IMR-90 (cell line): ENCODE results near the gene CDT1. TPM values are rescaled to one million over a fixed set of nuclear protein-coding genes. Genes with fewer than 3 reads are reported as not detected.

Source experiments
- ATAC-seq: fragments of 200-7000 bp; cut with Tn5 transposase; 2 replicates; pipeline ENCODE4 v1.9.1; 2020; ENCODE audit warnings: low read depth, mild to moderate bottlenecking, moderate library complexity
- BruUV-seq: library from RNA; stranded (reverse); fragments of 400-500 nt; replicated peaks from 2 replicates; lab custom pipeline; 2021; lab: Mats Ljungman, UMichigan
- CTCF ChIA-PET: fragments of 300-600 bp; formaldehyde crosslinking; extraction: SDS; loops from one replicate; lab custom pipeline; 2021; ENCODE audit warnings: antibody characterized with exemption; lab: Yijun Ruan, JAX
- POLR2A ChIA-PET: fragments of 300-600 bp; sonication (Branson Sonifier 250); formaldehyde crosslinking; loops from one replicate; lab custom pipeline; 2022; ENCODE audit warnings: antibody characterized with exemption; ENCODE audit not compliant: unreplicated experiment; lab: Charles Lee
- DNase-seq: peaks from one replicate; pipeline ENCODE4 v3.0.0; 2013
- H2AFZ ChIP-seq: replicated peaks from 2 replicates; pipeline ENCODE3; 2013; ENCODE audit warnings: low read length, mild to moderate bottlenecking; ENCODE audit not compliant: poor library complexity
- H2AK5ac ChIP-seq: 2 replicates; pipeline ENCODE4 v1.6.1; 2013; ENCODE audit warnings: low read depth, low read length, inconsistent platforms
- H2AK9ac ChIP-seq: replicated peaks from 2 replicates; pipeline ENCODE3; 2013; ENCODE audit warnings: mild to moderate bottlenecking, low read depth, low read length, moderate library complexity; ENCODE audit not compliant: poor library complexity
- H2BK120ac ChIP-seq: 2 replicates; pipeline ENCODE4 v1.6.1; 2013; ENCODE audit warnings: low read depth, low read length, inconsistent platforms
- H2BK15ac ChIP-seq: 3 replicates; pipeline ENCODE4 v1.6.1; 2013; ENCODE audit warnings: low read depth, low read length, inconsistent platforms
- H2BK20ac ChIP-seq: 2 replicates; pipeline ENCODE4 v1.6.1; 2013; ENCODE audit warnings: low read depth, mild to moderate bottlenecking, inconsistent platforms, low read length, moderate library complexity
- H2BK5ac ChIP-seq: 2 replicates; pipeline ENCODE4 v1.6.1; 2013; ENCODE audit warnings: mild to moderate bottlenecking, low read depth, low read length, inconsistent platforms; ENCODE audit not compliant: poor library complexity, severe bottlenecking
- H3K14ac ChIP-seq: replicated peaks from 2 replicates; pipeline ENCODE4 v1.6.1; 2013; ENCODE audit warnings: low read depth, low read length, inconsistent platforms
- H3K18ac ChIP-seq: 2 replicates; pipeline ENCODE4 v1.6.1; 2013; ENCODE audit warnings: low read depth, low read length, control low read depth
- H3K23ac ChIP-seq: 2 replicates; pipeline ENCODE4 v1.6.1; 2013; ENCODE audit warnings: low read depth, low read length, inconsistent platforms
- H3K27ac ChIP-seq: 2 replicates; pipeline ENCODE4 v1.5.1; 2013; ENCODE audit warnings: mild to moderate bottlenecking, control low read depth, low read length; ENCODE audit not compliant: insufficient read depth
- H3K27me3 ChIP-seq: 2 replicates; pipeline ENCODE4 v1.6.1; 2013; ENCODE audit warnings: low read length; ENCODE audit not compliant: control insufficient read depth, insufficient read depth
- H3K36me3 ChIP-seq: 2 replicates; pipeline ENCODE4 v1.6.1; 2013; ENCODE audit warnings: low read length, mixed read lengths; ENCODE audit not compliant: control insufficient read depth, insufficient read depth
- H3K4ac ChIP-seq: 2 replicates; pipeline ENCODE4 v1.6.1; 2013; ENCODE audit warnings: low read depth, low read length, inconsistent platforms
- H3K4me1 ChIP-seq: 2 replicates; pipeline ENCODE4 v1.6.1; 2013; ENCODE audit warnings: low read length, mixed read lengths; ENCODE audit not compliant: control insufficient read depth, insufficient read depth
- H3K4me2 ChIP-seq: 2 replicates; pipeline ENCODE4 v1.6.1; 2013; ENCODE audit warnings: low read depth, mild to moderate bottlenecking, control low read depth, low read length, moderate library complexity
- H3K4me3 ChIP-seq: 2 replicates; pipeline ENCODE4 v1.5.1; 2013; ENCODE audit warnings: low read depth, mild to moderate bottlenecking, control low read depth, low read length, moderate library complexity; ENCODE audit not compliant: insufficient read depth
- H3K56ac ChIP-seq: 2 replicates; pipeline ENCODE4 v1.6.1; 2013; ENCODE audit warnings: low read length, inconsistent platforms; ENCODE audit not compliant: insufficient read depth; ENCODE audit errors: extremely low read depth
- H3K79me1 ChIP-seq, 2 experiments: 2 replicates each; pipeline ENCODE4 v1.6.1; 2013; ENCODE audit warnings: low read length in 2 of 2, inconsistent platforms in 1 of 2, low read depth in 1 of 2
- H3K9ac ChIP-seq: 2 replicates; pipeline ENCODE4 v1.6.1; 2013; ENCODE audit warnings: low read depth, low read length, control low read depth
- H3K9me1 ChIP-seq: 2 replicates; pipeline ENCODE4 v1.6.1; 2013; ENCODE audit warnings: low read length, inconsistent platforms; ENCODE audit not compliant: insufficient read depth
- H3K9me3 ChIP-seq: 2 replicates; pipeline ENCODE4 v1.6.1; 2013; ENCODE audit warnings: low read length; ENCODE audit not compliant: control insufficient read depth, insufficient read depth
- H4K20me1 ChIP-seq: 2 replicates; pipeline ENCODE4 v1.6.1; 2013; ENCODE audit warnings: low read length, inconsistent platforms; ENCODE audit not compliant: insufficient read depth
- H4K5ac ChIP-seq: 2 replicates; pipeline ENCODE4 v1.6.1; 2013; ENCODE audit warnings: mild to moderate bottlenecking, low read depth, low read length, control low read depth
- H4K8ac ChIP-seq, 2 experiments: 2 replicates each; pipeline ENCODE4 v1.6.1; 2013; ENCODE audit warnings: low read depth in 2 of 2, low read length in 2 of 2, control low read depth in 1 of 2, inconsistent platforms in 1 of 2
- H4K91ac ChIP-seq: 2 replicates; pipeline ENCODE4 v1.6.1; 2013; ENCODE audit warnings: low read depth, low read length, inconsistent platforms; ENCODE audit not compliant: insufficient read depth
- CEBPB ChIP-seq: IDR thresholded peaks from 2 replicates; pipeline ENCODE4 v1.6.1; 2012; ENCODE audit warnings: low read depth, low read length, improper control_type of control experiment
- CHD1 ChIP-seq: IDR thresholded peaks from 2 replicates; pipeline ENCODE4 v1.6.1; 2012; ENCODE audit warnings: low read depth, low read length, improper control_type of control experiment
- FOS ChIP-seq: fragments of 150-350 bp; IDR thresholded peaks from 2 replicates; pipeline ENCODE4 v1.6.1; 2016; ENCODE audit warnings: low read depth, low read length
- MAZ ChIP-seq: IDR thresholded peaks from 2 replicates; pipeline ENCODE4 v1.6.1; 2012; ENCODE audit warnings: low read depth, mild to moderate bottlenecking, low read length, improper control_type of control experiment, moderate library complexity, borderline replicate concordance
- MXI1 ChIP-seq: IDR thresholded peaks from 2 replicates; pipeline ENCODE4 v1.6.1; 2012; ENCODE audit warnings: low read depth, mild to moderate bottlenecking, low read length, moderate library complexity, borderline replicate concordance
- NFE2L2 ChIP-seq: fragments of 150-350 bp; IDR thresholded peaks from 2 replicates; pipeline ENCODE4 v1.6.1; 2016; ENCODE audit warnings: low read depth, mild to moderate bottlenecking, low read length
- RAD21 ChIP-seq: IDR thresholded peaks from 2 replicates; pipeline ENCODE4 v1.6.1; 2012; ENCODE audit warnings: low read length, improper control_type of control experiment
- RFX5 ChIP-seq: IDR thresholded peaks from 2 replicates; pipeline ENCODE4 v1.8.0; 2012; ENCODE audit warnings: low read depth, mild to moderate bottlenecking, low read length, moderate library complexity
- SMC3 ChIP-seq: fragments of 150-350 bp; IDR thresholded peaks from 2 replicates; pipeline ENCODE4 v1.6.1; 2016; ENCODE audit warnings: low read depth, mild to moderate bottlenecking, antibody characterized with exemption, low read length, moderate library complexity
- WGBS, 2 experiments: methylation state at CpG; one replicate each; pipeline versions ENCODE4 v1.1.5 to v1.1.7; 2013; ENCODE audit warnings: missing lambda C conversion rate in 2 of 2; ENCODE audit not compliant: insufficient read length in 1 of 2; ENCODE audit errors: extremely low coverage in 2 of 2; 5-methylcytosine and 5-hydroxymethylcytosine counted together
- dilution Hi-C: fragments of 300-500 bp; cut with HindIII; formaldehyde crosslinking; loops from one replicate; pipeline ENCODE4 v1.14.3; 2018; ENCODE audit warnings: low sequenced_read_pairs; ENCODE audit not compliant: unreplicated experiment
- in situ Hi-C: fragments of 300-500 bp; cut with MboI; formaldehyde crosslinking; loops from 3 replicates; pipeline ENCODE4 v1.14.3; 2019; ENCODE audit warnings: low sequenced_read_pairs, inconsistent platforms, mixed read lengths
- intact Hi-C: fragments of 100-400 bp; cut with micrococcal nuclease; formaldehyde crosslinking; loops from 2 replicates; pipeline ENCODE4 v1.10.0; 2022
- polyA plus RNA-seq, 3 experiments: library from polyadenylated mRNA; depleted of rRNA; stranded (reverse); fragments of >200 nt; gene quantifications; 2 replicates each; pipeline ENCODE4 v1.2.3, GENCODE V29; 2012; ENCODE audit warnings: low replicate concordance in 1 of 3
- total RNA-seq: library from RNA; depleted of rRNA; stranded (reverse); fragments of >200 nt; gene quantifications from 2 replicates; pipeline ENCODE4 v1.2.3, GENCODE V29; 2012
- TF ChIP-seq, protein P1 (sequence below): conservative IDR thresholded peaks from 2 replicates; pipeline ENCODE4 v1.5.1; 2012; ENCODE audit warnings: mild to moderate bottlenecking, low read depth, low read length, improper control_type of control experiment

CDT1 gene
- total and polyA plus RNA-seq, 2 of the 4 experiments (the other 2 are of a cell fraction) = 3.2 to 11.8 TPM

DNA sequence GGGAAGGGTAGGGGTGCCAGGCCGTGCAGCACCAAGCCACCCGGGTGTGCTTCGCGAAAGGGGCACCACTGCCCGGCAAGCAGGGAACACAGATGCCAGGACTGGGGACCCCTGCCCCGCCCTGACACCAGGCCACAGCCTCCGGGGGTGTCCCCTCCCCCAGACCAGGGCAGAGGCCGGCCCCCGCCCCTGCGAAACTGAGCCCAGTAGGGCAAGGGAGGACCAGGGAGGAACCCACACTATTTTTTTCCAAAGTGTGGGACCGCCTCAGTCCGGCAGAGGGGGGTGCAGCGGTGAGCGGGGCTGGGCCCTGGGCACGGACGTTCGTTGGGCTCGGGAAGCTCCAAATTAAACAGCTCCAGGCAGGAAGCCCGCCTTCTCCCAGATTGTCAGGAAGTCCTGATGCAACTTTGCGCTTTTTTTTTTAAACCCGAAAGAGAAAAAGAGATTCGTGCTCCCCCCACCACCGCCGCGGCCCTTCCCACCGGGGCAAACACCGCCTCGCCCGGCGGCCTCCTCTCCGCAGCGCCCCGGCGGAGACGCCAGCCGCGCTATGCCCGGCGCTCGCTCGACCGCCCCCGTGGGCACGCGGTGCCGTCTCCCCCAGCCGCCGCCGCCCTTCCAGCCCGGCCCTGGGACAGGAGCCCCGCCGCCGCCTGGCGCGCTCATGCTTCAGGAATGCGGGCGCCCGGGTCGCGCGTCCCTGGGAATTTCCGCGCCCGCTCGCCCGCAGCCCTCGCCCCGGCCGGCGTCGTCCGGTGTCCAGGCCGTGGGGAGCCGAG, 19.3 kb upstream of the CDT1 start:
- Histone ChIP-seq H3K4ac (peak overlapping the region; percentile 92), H2BK120ac (peak overlapping the region; percentile 70), H3K9ac (peak overlapping the region; percentile 83), H3K27me3 (no peaks in the 10 kb centered on the region), H2AK5ac (peak overlapping the region; percentile 94), H3K56ac (peak overlapping the region; percentile 69), H4K8ac (peak overlapping the region; percentile 20 to 78; a peak in 2 of 4 replicates), H2AFZ (peak overlapping the region; percentile 74), H3K9me1 (peaks cover 11% of the 10 kb centered on the region), H3K23ac (peak overlapping the region; percentile 96; the same call in 1 of the 2 replicates), H3K27ac (peak overlapping the region; percentile 82), H2BK20ac (no peak overlapping the region), H3K79me1 (peaks cover 0 to 42% of the 10 kb centered on the region in 2 experiments; a peak in 2 of 4 replicates), H3K4me3 (peak overlapping the region; percentile 92), H3K14ac (peak overlapping the region; percentile 94), H3K4me1 (peaks cover 44% of the 10 kb centered on the region), H2BK5ac (peak overlapping the region; percentile 88), H3K36me3 (no peaks in the 10 kb centered on the region), H3K9me3 (no peaks in the 10 kb centered on the region), H2AK9ac (peak overlapping the region; percentile 95), H4K20me1 (peaks cover 53% of the 10 kb centered on the region), H3K18ac (peak overlapping the region; percentile 25), H2BK15ac (no peak overlapping the region), H4K91ac (peak overlapping the region; percentile 66), H4K5ac (peak overlapping the region; percentile 13), H3K4me2 (peak overlapping the region; percentile 68)
- ATAC-seq = peak; percentile 55
- BruUV-seq = no TSS peak
- 2% methylated on average over 49 of the region's 74 CpGs; no CpG with 5 or more reads in 1 of the 2 experiments for WGBS, 2 experiments
- dilution Hi-C loops (no loop called here), in situ Hi-C loops (loop anchor here (5.0 kb wide), 1 partner anchor 37 kb away; no protein-coding TSS in a partner anchor), intact Hi-C loops (no loop called here)
- no peak for TF ChIP-seq RFX5
- TF ChIP-seq NFE2L2 = no peak
- peak; percentile 54 for TF ChIP-seq CEBPB
- peak; percentile 45 for TF ChIP-seq RAD21
- TF ChIP-seq CHD1 = no peak
- TF ChIP-seq, protein P1, sequence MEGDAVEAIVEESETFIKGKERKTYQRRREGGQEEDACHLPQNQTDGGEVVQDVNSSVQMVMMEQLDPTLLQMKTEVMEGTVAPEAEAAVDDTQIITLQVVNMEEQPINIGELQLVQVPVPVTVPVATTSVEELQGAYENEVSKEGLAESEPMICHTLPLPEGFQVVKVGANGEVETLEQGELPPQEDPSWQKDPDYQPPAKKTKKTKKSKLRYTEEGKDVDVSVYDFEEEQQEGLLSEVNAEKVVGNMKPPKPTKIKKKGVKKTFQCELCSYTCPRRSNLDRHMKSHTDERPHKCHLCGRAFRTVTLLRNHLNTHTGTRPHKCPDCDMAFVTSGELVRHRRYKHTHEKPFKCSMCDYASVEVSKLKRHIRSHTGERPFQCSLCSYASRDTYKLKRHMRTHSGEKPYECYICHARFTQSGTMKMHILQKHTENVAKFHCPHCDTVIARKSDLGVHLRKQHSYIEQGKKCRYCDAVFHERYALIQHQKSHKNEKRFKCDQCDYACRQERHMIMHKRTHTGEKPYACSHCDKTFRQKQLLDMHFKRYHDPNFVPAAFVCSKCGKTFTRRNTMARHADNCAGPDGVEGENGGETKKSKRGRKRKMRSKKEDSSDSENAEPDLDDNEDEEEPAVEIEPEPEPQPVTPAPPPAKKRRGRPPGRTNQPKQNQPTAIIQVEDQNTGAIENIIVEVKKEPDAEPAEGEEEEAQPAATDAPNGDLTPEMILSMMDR = peak; percentile 57
- TF ChIP-seq SMC3 = peak; percentile 16; the same call in 1 of the 2 replicates
- peak; percentile 37 for TF ChIP-seq MAZ
- peak; percentile 47; the same call in 1 of the 2 replicates for TF ChIP-seq FOS
- TF ChIP-seq MXI1 = 0 out of 2 replicates have a peak, but pooled peaks have one; percentile 37
- ChIA-PET CTCF (interaction anchor here (0.6 to 1.2 kb wide), 6 partner anchors 11 to 937 kb away, joined by 3 to 4 read pairs (median 4); no protein-coding TSS in a partner anchor), POLR2A (no interaction called here)
- peak; percentile 72 for DNase-seq
